Stimulated activated CD4-positive, alpha-beta T cell treated with anti-CD3 and anti-CD28 coated beads, Interleukin-1b, Interleukin-23, amount 100 ng/mL, for 48 hours (primary cell): ENCODE results near the gene GSS.

Experiments
- DNase-seq: peaks from one replicate; pipeline ENCODE4 v3.0.0-alpha.2; 2020

GSS gene

GRCh38 chr20:34955231-34956040 is at the start of gene GSS, which contains the start of gene MYH7B:
Gene GSS (minus strand): TSS chr20:34955806. CDS start chr20:34951852, 3,954 bp downstream.
Gene MYH7B (plus strand): TSS chr20:34955868. CDS start chr20:34978006, 22,138 bp downstream.
- peak; percentile 97 for DNase-seq

- no peak for DNase-seq
These were observed 49.3 kb upstream of the GSS start for GRCh38 chr20:35004749-35005462.

DNA sequence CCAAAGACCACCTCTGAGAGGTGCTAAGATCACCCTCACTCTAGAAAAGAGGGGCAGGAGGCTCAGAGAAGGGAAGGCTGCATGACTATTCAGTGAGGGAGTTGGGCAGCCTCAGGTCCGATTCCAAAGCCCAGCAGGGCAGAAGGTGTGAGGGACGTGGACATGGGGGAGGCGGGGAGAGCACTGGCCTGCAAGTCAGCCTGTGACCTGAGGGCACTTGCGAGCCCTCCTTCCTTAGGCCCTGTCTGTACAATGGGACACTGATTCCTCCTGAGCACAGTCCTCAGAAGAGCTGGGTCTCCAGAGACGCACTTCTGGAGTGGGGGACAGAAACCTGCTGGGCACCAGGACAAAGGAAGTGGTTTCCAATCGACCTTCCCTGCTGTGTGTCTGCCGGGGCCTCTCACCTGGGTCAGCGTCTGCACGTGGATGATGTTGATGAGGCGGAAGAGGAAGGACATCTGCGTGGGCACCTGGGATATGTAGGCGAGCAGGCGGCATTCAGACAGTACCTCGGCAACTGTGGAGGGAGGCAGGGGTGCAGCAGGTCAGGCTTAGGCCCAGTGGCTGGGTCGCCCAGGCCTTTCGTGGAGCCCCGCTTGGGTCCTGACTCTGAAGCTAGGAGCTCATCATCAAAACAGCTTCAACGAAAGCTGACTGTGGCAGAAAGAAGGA is 48.6 kb upstream of the GSS start:
- no peak for DNase-seq

DNA sequence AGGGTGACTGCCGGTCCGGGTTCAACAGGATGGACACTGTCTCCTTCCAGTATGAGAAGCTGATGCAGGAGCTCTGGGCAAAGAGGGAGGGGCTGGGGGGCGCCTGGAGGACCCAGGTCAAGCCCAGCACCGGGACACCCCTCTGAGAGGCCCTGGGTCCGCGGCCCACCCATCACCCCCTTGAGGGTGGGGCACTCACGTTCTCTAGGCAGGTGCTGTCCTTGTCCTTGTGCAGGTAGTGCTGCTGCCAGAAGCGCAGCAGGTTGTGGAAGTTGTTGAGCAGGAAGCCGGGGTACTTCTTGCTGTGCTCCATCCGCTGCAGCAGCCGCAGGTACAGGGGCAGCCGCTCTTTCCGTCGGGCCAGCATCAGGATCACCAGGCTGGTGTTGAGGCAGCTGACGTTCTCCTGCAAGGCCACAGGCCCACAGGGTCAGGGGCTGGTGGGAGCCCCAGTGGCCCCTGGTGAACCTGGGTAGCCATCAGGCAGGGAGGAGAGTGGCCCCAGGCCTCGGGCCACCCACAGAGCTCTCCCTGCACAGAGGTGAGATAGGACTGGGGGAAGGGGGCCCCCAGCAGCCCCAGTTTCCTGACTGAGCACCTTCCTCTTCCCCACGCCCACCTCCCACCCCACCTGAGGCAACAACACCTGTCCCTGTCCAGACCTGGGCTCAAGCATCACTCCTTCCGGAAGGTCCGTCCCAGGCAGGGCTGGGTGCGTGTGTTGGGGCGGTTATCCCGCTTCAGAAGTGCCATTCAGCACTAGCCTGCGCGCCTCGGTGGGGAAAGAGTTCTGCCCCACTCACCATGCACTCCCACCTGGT is 47.8 kb upstream of the GSS start:
- DNase-seq = no peak

DNA sequence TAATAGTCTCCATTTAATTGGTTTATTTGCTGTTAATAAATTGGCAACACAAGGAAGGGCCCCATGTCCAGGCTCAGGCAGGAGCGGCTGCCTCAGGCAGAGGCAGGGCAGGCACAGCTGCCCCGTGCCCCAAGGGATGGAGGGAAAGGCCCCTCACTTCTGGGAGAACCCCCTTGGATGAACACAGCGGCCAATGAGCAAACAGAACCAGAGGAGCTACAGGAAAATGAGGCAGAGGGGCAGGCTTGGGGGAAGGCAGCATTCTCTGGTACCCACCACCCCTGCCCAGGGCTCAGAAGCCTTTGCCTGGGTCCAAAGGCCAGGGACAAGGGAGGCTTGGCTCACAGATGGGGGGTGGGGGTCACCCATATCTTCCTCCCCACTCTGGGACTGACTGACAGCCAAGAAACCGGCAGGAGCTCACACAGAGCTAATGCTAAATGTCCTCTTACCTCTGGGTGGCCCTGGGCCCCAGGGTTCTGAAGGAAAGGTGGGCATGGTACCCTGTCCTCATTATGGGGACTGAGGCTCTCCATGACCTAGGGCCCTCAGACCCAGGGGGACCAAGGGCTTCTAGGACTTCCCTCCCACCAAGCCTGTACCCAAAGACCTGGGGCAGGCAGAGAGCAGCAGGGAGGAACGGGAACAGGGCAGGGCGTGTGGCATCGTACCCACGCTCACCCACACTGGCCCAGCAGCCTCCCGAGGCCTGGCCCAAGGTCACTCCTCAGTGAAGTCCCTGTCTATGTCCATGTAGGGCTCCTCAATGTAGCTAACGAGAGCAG is 47.0 kb upstream of the GSS start:
- DNase-seq = no peak

DNA sequence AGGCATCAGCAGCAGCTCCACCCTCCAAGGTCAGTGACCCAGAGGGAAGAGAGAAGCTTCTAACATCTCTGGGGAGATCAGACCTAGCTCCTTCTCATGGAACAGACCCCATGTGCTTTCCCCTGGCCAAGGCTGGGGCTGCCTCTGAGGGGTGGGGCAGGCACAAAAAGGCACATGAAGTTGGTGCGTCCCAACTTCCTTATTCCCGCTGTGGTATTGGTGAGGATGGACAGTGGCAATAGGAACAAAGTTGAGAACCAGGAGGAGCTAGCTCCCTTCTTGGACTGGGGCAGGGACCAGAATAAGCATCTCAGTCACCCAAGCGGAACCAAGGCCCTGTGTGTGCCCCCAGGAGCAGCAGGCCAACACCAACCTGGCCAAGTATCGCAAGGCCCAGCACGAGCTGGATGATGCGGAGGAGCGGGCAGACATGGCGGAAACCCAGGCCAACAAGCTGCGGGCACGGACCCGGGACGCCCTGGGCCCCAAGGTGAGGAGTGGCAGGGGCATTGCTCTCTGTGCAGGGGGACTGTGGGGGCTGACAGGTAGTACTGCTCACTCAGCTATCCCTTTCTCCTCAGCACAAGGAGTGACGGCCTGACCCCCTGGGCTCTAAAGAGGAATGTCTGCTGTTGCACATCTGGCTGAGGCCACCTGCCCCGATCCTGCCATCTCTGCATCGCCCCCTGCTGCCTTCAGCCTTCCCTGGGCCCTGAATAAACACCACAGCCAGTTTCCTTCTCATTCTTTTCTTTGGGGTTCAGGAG is 46.2 kb upstream of the GSS start:
- no peak for DNase-seq

GRCh38 chr20:35000922-35001595 is 45.5 kb upstream of the GSS start:
- DNase-seq = no peak

DNA sequence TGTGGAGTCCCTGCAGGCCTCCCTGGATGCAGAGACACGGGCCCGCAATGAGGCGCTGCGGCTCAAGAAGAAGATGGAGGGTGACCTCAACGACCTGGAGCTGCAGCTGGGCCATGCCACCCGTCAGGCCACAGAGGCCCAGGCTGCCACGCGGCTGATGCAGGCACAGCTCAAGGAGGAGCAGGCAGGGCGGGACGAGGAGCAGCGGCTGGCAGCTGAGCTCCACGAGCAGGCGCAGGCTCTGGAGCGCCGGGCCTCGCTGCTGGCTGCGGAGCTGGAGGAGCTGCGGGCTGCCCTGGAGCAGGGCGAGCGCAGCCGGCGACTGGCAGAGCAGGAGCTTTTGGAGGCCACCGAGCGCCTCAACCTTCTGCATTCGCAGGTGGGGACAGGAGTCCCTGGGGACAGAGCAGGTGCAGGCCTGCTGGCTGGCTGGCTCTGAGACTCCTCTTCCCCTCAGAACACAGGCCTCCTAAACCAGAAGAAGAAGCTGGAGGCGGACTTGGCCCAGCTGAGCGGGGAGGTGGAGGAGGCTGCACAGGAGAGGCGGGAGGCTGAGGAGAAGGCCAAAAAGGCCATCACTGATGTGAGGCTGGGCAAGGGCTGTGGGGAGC is 44.8 kb upstream of the GSS start:
- DNase-seq = no peak

DNA sequence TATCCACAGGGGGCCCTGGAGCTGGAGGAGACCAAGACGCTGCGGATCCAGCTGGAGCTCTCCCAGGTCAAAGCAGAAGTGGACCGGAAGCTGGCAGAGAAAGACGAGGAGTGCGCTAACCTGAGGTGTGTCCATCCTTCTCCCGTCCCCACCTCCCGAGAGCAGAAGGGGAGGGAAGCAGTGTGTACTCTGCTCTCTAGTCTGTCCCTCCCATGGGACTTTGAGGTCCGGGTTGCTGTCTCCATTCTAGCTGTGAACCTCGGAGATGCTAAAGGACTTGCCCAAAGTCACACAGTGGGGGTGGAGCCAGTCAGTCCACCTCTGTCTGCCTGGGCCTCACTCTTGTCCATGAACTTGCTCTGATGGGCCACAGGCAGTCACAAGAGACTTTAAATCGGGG is 44.2 kb upstream of the GSS start:
- no peak for DNase-seq

GRCh38 chr20:34999021-34999451 is 43.4 kb upstream of the GSS start:
- DNase-seq = no peak

GRCh38 chr20:34998331-34998950 is 42.8 kb upstream of the GSS start:
- DNase-seq = no peak

DNA sequence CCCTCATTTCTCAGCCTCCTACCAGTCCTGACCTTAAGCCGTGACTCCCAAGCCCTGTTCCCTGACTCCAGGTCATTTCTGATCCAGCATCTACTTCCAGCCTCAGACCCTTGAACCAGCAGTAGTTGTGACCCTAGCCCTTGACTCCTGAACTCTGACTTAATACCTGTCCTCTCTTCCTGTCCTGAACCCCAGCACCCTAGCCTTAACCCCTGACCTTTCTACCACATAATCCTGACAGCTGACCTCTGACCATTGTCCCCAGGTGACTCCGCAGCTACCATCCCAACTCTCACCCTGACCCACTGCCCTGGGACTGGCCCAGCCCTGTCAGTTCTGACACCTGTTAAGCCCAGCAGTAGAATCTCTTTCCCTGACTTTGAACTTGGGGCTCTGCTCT is 42.2 kb upstream of the GSS start:
- no peak for DNase-seq

- DNase-seq = no peak
These were observed 41.5 kb upstream of the GSS start for GRCh38 chr20:34997131-34997561.

DNA sequence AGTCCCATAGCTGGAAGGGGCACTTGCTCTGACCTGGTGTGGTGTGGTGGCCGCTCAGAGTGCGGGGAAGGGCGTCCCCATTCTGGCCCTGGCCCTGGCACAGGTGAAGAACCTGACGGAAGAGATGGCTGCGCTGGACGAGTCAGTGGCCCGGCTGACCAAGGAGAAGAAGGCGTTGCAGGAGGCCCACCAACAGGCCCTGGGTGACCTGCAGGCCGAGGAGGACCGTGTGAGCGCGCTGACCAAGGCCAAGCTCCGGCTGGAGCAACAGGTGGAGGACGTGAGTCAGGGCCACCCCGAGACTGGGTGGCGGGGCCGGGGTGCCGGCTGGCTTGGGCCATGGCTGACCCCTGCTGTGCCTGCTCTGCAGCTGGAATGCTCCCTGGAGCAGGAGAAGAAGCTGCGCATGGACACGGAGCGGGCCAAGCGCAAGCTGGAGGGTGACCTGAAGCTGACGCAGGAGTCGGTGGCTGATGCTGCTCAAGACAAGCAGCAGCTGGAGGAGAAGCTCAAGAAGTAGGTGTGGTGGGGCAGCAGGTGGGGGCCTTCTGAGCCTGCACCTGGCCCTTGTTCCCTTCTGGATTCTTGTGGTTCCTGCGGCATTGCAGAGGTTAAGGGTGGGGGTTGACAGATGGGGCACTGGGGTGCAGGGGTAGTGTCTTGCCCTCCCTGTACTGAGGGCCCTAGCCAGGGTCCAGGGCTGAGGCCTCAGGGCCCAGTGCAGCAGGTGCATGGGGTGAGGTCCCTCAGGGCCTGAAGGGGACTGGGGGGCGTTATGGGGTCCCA is 40.8 kb upstream of the GSS start:
- no peak for DNase-seq

DNA sequence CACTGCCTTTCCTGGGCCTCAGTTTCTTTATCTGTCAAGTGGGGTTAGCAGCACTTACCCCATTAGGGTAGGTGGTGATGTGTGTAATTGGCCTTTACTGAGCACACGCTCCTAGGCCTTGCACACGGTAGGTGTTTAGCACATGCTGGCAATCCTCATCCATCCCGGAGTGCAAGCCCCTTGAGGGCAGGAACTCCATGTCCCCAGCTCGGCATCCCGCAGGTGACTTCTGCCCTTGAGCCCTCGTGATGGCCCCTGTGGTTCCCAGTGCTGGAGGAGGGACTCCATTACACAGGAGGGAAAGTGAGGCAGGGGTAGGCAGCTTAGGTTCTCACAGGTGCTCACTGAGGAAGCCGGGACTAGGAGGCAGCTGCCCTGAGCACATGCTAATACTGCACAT is 40.1 kb upstream of the GSS start:
- DNase-seq = no peak

DNA sequence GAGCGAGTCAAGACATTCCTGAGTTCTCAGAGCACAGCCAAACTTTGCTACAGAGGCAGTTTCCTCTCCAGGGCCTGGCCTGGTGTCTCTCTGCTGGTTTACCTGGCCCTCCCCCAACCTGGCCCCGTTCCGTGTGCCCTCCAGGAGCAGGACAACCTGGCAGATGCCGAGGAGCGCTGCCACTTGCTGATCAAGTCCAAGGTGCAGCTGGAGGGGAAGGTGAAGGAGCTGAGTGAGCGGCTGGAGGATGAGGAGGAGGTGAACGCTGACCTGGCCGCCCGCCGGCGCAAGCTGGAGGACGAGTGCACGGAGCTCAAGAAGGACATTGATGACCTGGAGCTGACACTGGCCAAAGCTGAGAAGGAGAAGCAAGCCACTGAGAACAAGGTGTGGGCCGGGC is 39.6 kb upstream of the GSS start:
- no peak for DNase-seq

DNA sequence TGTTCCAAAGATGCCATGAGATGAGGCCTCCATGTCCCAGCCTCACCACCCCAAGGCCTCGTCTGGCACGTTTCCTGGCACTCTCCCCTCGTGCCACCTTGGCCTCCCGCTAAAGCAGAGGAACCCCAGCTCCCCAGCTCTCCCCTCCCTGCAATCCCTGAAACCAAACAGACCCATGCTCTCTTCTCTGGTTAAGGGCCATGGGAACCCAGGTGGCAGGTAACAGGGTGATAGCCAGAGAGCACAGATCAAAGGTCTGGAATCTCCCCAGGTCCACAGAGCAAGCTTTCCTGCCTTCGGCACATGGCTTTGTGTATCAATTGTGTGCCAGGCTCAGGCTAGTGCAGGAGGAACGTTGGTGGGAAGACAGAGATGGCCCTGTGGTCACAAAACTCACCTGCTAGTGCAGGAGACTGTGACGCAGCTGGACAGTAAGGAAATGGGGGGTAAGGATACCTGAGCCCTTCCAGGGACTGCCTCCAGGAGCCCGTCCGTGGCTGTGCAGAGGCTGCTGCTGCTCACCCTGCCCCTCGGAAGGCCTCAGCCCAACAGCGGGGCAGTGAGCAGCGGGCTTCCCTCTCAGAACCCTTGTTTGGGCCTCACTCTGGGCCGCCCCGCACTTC is 39.0 kb upstream of the GSS start:
- no peak for DNase-seq

- DNase-seq = no peak
These were observed 38.4 kb upstream of the GSS start for GRCh38 chr20:34993941-34994508.
